ENCODE data around the gene FUT6. TPM values are rescaled to one million over a fixed set of nuclear protein-coding genes. Genes with fewer than 3 reads are reported as not detected.

The FUT6 gene
- total RNA-seq, 1 donor: not detected

DNA sequence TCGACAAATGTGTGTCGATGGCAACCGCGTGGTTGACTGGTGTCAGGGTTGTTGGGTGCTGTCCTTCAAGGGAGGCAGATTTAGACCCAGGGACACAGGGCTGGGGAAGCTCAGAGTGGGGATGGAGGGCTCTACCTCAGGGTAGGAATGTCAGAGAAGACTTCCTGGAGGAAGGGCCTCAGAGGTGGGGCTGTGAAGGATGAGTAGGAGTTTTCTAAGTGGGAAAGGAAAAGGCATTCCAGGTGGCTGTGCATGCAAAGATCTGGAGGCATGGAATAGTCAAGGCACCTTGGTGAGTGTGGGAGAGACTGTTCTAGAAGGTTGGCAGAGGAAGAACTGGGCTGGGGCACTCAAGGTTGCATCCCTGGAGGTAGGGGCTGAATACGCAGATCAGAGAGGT, 32.6 kb downstream of the FUT6 start:
- TF ChIP-seq, protein P1, sequence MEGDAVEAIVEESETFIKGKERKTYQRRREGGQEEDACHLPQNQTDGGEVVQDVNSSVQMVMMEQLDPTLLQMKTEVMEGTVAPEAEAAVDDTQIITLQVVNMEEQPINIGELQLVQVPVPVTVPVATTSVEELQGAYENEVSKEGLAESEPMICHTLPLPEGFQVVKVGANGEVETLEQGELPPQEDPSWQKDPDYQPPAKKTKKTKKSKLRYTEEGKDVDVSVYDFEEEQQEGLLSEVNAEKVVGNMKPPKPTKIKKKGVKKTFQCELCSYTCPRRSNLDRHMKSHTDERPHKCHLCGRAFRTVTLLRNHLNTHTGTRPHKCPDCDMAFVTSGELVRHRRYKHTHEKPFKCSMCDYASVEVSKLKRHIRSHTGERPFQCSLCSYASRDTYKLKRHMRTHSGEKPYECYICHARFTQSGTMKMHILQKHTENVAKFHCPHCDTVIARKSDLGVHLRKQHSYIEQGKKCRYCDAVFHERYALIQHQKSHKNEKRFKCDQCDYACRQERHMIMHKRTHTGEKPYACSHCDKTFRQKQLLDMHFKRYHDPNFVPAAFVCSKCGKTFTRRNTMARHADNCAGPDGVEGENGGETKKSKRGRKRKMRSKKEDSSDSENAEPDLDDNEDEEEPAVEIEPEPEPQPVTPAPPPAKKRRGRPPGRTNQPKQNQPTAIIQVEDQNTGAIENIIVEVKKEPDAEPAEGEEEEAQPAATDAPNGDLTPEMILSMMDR (IDR thresholded peaks at IDR 0.05; ENCODE audit: insufficient read depth, low read length): no peak
- no peak for DNase-seq (ENCODE audit: low read depth)
- no peak overlapping the region for H3K4me3 ChIP-seq (ENCODE audit: low read depth, low read length)

DNA sequence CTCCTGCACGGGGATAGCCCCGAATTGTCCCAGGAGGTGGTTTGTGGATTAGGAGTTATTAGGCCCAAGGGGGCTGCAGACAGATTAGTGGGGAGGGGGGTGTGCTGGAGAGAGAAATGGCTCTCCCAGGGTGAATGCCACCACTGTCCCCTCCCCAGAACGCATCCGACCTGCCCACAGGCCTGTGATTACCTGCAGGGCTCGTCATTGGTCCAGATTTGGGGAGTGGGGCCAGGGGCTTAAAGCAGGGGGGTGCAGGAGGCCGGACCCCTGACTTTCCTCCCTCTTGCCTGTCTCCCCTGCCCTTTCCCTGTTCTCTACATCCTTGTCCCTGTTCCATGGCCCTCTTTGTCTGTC, 33.4 kb downstream of the FUT6 start:
- no peak for DNase-seq (ENCODE audit: low read depth)
- H3K4me3 ChIP-seq (ENCODE audit: low read depth, low read length): no peak overlapping the region
- TF ChIP-seq, protein P1 (IDR thresholded peaks at IDR 0.05; ENCODE audit: insufficient read depth, low read length): no peak

DNA sequence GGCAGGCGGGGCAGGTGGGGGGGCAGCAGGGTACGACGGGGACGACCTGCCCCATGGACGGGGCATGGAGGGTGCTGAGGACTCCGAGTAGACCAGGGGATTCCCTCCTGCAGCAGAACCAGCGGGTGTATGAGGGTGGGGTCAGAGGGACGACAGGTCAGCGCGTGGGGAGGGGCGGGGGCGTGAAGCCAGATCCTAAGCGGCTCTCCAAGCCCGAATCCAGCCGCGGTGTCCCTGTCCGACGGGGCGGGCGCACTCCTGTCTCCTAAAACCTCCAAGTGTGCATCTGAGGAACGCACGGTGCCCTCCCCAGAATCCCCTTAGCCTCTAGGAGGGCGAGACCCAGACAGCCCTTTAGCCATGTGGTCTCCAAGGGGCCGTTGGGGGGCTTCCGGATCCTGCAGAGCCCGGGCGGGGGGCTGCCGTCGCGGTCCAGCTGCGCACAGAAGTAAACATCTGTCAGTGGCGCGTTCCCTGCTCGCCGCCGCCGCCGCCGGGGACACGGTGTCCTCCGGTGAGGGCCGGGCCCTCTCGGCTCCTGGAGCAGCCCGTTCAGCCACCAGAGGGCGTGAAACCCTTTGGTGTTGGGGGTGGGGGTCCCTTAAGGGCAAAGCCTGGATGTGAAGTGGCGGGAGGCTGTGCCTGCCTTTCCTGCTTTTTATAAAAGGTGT, 33.9 kb downstream of the FUT6 start:
- no peak overlapping the region for H3K4me3 ChIP-seq (ENCODE audit: low read depth, low read length)
- DNase-seq (ENCODE audit: low read depth): peak; percentile 24
- TF ChIP-seq, protein P1 (IDR thresholded peaks at IDR 0.05; ENCODE audit: insufficient read depth, low read length): peak; percentile 65

DNA sequence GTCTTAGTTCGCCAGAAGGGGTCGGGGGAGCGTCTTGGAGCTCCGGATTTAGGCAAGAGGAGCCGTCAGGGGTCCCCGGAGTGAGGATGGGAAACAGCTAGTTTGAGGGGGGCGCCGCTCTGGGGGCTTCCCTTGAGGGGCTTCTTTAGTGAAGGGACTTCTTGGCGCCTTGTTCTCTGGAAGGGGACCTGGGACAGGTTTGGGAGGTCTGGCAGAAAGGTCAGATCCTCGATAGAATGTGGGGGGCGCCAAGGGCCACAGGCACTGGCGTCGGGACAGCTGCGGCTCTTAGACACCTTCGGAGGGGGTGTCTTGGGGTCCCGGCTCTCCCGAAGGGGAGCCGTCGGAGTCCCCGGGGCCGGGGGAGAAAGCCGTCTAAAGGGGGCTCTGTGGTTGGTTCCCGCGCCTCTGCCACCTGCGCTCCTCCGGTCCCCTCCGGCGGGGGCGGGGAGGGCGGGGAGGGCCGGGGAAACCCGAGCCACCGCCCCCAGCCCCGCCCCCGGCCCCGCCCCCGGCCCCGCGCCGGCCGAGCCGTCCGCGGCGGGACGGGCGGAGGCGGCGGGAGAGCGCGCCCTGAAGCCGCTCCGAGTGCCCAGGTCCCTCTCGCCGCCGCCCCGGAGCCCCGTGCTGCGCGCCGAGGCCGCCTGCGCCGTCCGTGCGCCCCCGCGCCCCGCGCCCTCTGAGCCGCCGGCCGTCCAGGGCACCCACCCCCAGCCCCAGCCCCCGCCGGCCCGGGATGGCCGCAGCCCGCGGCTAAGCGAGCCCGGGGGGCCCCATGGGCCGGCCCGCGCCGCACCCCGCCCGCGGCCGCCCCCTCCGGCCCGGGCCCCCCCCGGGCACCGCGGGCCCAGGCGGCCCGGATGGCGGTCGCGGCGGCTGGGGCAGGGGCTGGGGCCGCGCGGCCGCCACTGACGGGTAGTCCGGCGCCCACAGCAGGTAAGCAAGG, 34.7 kb downstream of the FUT6 start, which contains the start of gene NRTN:
Gene NRTN, plus strand, starts transcription at position 552 of the 946 bp plus-strand sequence. CDS start 19,099 bp downstream, outside the sequence.
- H3K4me3 ChIP-seq (ENCODE audit: low read depth, low read length): no peak within 1 kb of the TSS
- DNase-seq (ENCODE audit: low read depth): no peak
- TF ChIP-seq, protein P1 (IDR thresholded peaks at IDR 0.05; ENCODE audit: insufficient read depth, low read length): no peak

DNA sequence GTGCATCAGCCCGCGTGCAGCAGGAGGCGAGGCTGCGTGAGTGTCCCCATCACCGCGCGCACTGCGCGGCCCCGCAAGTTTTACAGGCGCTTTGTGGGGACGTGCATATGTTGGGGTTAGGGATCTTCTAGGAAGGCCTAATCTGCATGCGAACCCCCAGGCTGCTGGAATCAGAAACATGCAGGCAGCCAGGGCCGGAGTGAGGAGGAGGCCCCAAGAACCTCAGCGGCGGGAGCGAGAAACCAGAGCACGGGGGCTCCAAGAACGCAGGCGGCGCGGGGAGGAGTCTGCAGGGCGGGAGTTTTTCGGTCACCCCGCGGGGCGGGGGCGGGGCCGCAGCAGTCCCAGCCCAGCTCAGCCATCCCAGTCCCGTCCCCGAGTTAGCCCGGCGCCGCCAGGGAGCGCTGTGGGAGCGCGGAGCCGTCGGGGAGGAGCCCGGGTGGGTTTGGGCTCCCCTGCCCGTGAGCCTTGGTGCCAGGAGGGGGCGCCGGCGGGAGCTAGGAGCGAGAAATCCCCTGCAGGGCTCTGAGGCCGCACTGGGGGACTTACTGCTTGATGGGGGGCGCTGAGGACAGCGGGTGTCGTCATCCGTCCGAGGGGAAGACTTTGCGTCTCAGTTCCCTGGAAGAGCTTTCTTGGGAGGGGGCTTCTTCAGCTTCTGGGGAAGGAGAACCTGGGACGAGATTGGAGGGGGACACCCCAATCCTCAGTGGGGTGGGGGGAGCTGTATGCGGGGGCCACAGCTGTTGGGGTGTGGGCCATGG, 35.6 kb downstream of the FUT6 start:
- peak; percentile 72 for DNase-seq (ENCODE audit: low read depth)
- TF ChIP-seq, protein P1 (IDR thresholded peaks at IDR 0.05; ENCODE audit: insufficient read depth, low read length): peak; percentile 81
- peak overlapping the region; percentile 48 for H3K4me3 ChIP-seq (ENCODE audit: low read depth, low read length)

DNA sequence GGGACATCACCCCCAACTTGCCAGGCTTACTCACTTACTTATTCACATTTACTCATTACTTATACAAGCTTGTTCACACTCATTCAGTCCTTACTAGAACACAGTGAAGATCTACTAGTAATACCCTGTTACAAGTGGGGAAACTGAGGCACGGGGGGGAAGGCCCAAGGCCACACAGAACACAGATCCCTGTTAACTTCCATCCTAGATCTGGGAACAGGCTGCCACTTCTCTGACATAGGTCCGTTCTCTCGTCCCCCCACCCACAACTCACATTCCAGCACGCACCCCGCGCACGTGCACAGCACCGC, 36.1 kb downstream of the FUT6 start:
- H3K4me3 ChIP-seq (ENCODE audit: low read depth, low read length): peak overlapping the region; percentile 48
- TF ChIP-seq, protein P1 (IDR thresholded peaks at IDR 0.05; ENCODE audit: insufficient read depth, low read length): no peak
- DNase-seq (ENCODE audit: low read depth): no peak

Data from fibroblast of the aortic adventitia (primary cell).